Mesenteric fat pad (tissue), 1 donor: Measurements from ENCODE around the gene PGPEP1. TPM values are rescaled to one million over a fixed set of nuclear protein-coding genes. Genes with fewer than 3 reads are reported as not detected.

ENCODE experiments used
- DNase-seq: peaks from one replicate; pipeline ENCODE4 v3.0.0-alpha.2; 2020; ENCODE audit warnings: low spot score
- long read RNA-seq: library from polyadenylated mRNA; unstranded; transcript quantifications from one replicate; pipeline ENCODE4 v2.0.0, GENCODE V29; 2020
- total RNA-seq: library from RNA; stranded (reverse); fragmentation: NEBNext Ultra II Directional; extraction: Animal tissue kit (Norgen Biotek cat#: 25700); gene quantifications from one replicate; pipeline ENCODE4 v1.2.1, GENCODE V29; 2021
- donor health status: DM: yes; HTN: yes; CAD: no.

PGPEP1 gene
- 48.7 TPM for total RNA-seq
- long read RNA-seq, full-length matches to known transcripts, result 1 of 8 reads
- long read RNA-seq, partial matches to known transcripts, result 0 of 8 reads
- long read RNA-seq, other reads (novel, unspliced or antisense), result 7 of 8 reads

GRCh38 chr19:18340190-18340989, at the start of gene PGPEP1:
TSS of gene PGPEP1 (plus strand) at chr19:18340598. CDS start at chr19:18340682, 84 bp downstream.
- DNase-seq, result peak; percentile 91

- DNase-seq, result no peak
Observed at GRCh38 chr19:18291019-18291524, 49.3 kb upstream of the PGPEP1 start.

- no peak for DNase-seq
Observed at GRCh38 chr19:18291590-18292461, 48.6 kb upstream of the PGPEP1 start.

GRCh38 chr19:18292462-18292809, 48.0 kb upstream of the PGPEP1 start:
- no peak for DNase-seq

- no peak for DNase-seq
Observed at GRCh38 chr19:18292810-18293641, 47.4 kb upstream of the PGPEP1 start.

GRCh38 chr19:18293642-18294466, 46.5 kb upstream of the PGPEP1 start:
- DNase-seq, result no peak

GRCh38 chr19:18294467-18294864, 45.9 kb upstream of the PGPEP1 start:
- no peak for DNase-seq

- DNase-seq, result no peak
Observed at GRCh38 chr19:18295034-18295451, 45.4 kb upstream of the PGPEP1 start.

- DNase-seq, result no peak
Observed at GRCh38 chr19:18297308-18297707, 43.1 kb upstream of the PGPEP1 start.

GRCh38 chr19:18298601-18299000, 41.8 kb upstream of the PGPEP1 start:
- no peak for DNase-seq

- DNase-seq, result no peak
Observed at GRCh38 chr19:18299654-18300053, 40.7 kb upstream of the PGPEP1 start.

GRCh38 chr19:18300930-18301717, 39.3 kb upstream of the PGPEP1 start:
- DNase-seq, result no peak

GRCh38 chr19:18301718-18302111, 38.7 kb upstream of the PGPEP1 start:
- DNase-seq, result no peak

- DNase-seq, result no peak
Observed at GRCh38 chr19:18304208-18304457, 36.3 kb upstream of the PGPEP1 start.

GRCh38 chr19:18304458-18305310, 35.7 kb upstream of the PGPEP1 start:
- peak; percentile 98 for DNase-seq

GRCh38 chr19:18306209-18306887, 34.0 kb upstream of the PGPEP1 start:
- no peak for DNase-seq

GRCh38 chr19:18306888-18307260, 33.5 kb upstream of the PGPEP1 start:
- DNase-seq, result no peak

GRCh38 chr19:18307271-18307681, 33.1 kb upstream of the PGPEP1 start:
- no peak for DNase-seq
